ENCODE results near the gene NOG. TPM values are rescaled to one million over a fixed set of nuclear protein-coding genes. Genes with fewer than 3 reads are reported as not detected.

NOG gene
- total and polyA plus RNA-seq, 12 donors: 0.14 to 0.57 (median 0.16) TPM; not detected in 9

GRCh38 chr17:56599566-56599965 is 6.1 kb downstream of the NOG start:
- H3K27ac ChIP-seq: no peak overlapping the region
- intact Hi-C loops (cut with DNase I): loop anchor here in 1 of 2 donors (10.0 kb wide), 1 partner anchor 175 kb away; no protein-coding TSS in a partner anchor
- no peaks in the 10 kb centered on the region for H3K36me3 ChIP-seq (replicated peaks in 1 of 2)
- TF ChIP-seq CTCF (IDR thresholded peaks at IDR 0.05): no peak
- TF ChIP-seq POLR2A (IDR thresholded peaks at IDR 0.05): no peak
- no peak overlapping the region for H3K4me3 ChIP-seq
- 73 to 92% (median 79%) methylated on average over 1 of the region's 1 CpG for WGBS, 4 donors
- no peak for DNase-seq
- H3K9me3 ChIP-seq (replicated peaks in 1 of 3): no peaks in the 10 kb centered on the region
- peaks cover 2 to 23% of the 10 kb centered on the region in 2 donors for H3K4me1 ChIP-seq (replicated peaks in 1 of 2)
- H3K27me3 ChIP-seq: peaks cover 42% of the 10 kb centered on the region

- intact Hi-C loops (cut with DNase I): no loop called here
- Histone ChIP-seq H3K4me3 (no peak overlapping the region), H3K27ac (no peak overlapping the region), H3K9me3 (replicated peaks in 1 of 3) (no peaks in the 10 kb centered on the region), H3K27me3 (peaks cover 42% of the 10 kb centered on the region), H3K36me3 (replicated peaks in 1 of 2) (no peaks in the 10 kb centered on the region), H3K4me1 (replicated peaks in 1 of 2) (peaks cover 0 to 16% of the 10 kb centered on the region in 2 donors)
- TF ChIP-seq POLR2A (IDR thresholded peaks at IDR 0.05) (no peak), CTCF (IDR thresholded peaks at IDR 0.05) (no peak)
- DNase-seq: no peak
- WGBS, 4 donors: 71 to 91% (median 81%) methylated on average over 1 of the region's 1 CpG
Observed at GRCh38 chr17:56600256-56600655, 6.8 kb downstream of the NOG start.

GRCh38 chr17:56601591-56601990 is 8.1 kb downstream of the NOG start:
- peaks cover 0 to 12% of the 10 kb centered on the region in 2 donors for H3K4me1 ChIP-seq (replicated peaks in 1 of 2)
- intact Hi-C loops (cut with DNase I): no loop called here
- H3K4me3 ChIP-seq: no peak overlapping the region
- peaks cover 42% of the 10 kb centered on the region for H3K27me3 ChIP-seq
- H3K36me3 ChIP-seq (replicated peaks in 1 of 2): no peaks in the 10 kb centered on the region
- H3K27ac ChIP-seq: no peak overlapping the region
- DNase-seq: no peak
- WGBS, 4 donors: 32 to 38% (median 35%) methylated on average over 1 of the region's 1 CpG
- no peak for TF ChIP-seq POLR2A (IDR thresholded peaks at IDR 0.05)
- no peak for TF ChIP-seq CTCF (IDR thresholded peaks at IDR 0.05)
- H3K9me3 ChIP-seq (replicated peaks in 1 of 3): no peaks in the 10 kb centered on the region

- Histone ChIP-seq H3K27ac (no peak overlapping the region), H3K4me1 (replicated peaks in 1 of 2) (peaks cover 0 to 5% of the 10 kb centered on the region in 2 donors), H3K4me3 (no peak overlapping the region), H3K36me3 (replicated peaks in 1 of 2) (no peaks in the 10 kb centered on the region), H3K27me3 (peaks cover 37% of the 10 kb centered on the region), H3K9me3 (replicated peaks in 1 of 3) (no peaks in the 10 kb centered on the region)
- no peak for DNase-seq
- 78 to 82% (median 80%) methylated on average over 8 of the region's 8 CpGs for WGBS, 4 donors
- intact Hi-C loops (cut with DNase I): no loop called here
- TF ChIP-seq CTCF (IDR thresholded peaks at IDR 0.05) (no peak), POLR2A (IDR thresholded peaks at IDR 0.05) (no peak)
Observed at GRCh38 chr17:56602292-56603130, 9.0 kb downstream of the NOG start.
